GM12891 (cell line): Measurements from ENCODE around the gene NELFCD.

ENCODE experiments used
- DNase-seq: peaks from one replicate; pipeline ENCODE4 v3.0.0; 2011; ENCODE audit warnings: low spot score; ENCODE audit not compliant: insufficient read length
- FAIRE-seq: peaks from 2 replicates; lab custom pipeline; 2011; peaks lifted over from hg19 to GRCh38; lab: Jason Lieb, UNC
- PAX5 ChIP-seq: IDR thresholded peaks from 2 replicates; pipeline ENCODE4 v1.6.1; 2011; ENCODE audit warnings: low read length, moderate library complexity, mild to moderate bottlenecking; ENCODE audit not compliant: insufficient read depth, severe bottlenecking
- POLR2A ChIP-seq: IDR thresholded peaks from 2 replicates; pipeline ENCODE4 v1.6.1; 2011; ENCODE audit warnings: low read depth, low read length, control low read depth
- POLR2AphosphoS5 ChIP-seq: IDR thresholded peaks from 2 replicates; pipeline ENCODE4 v1.6.1; 2011; ENCODE audit warnings: low read depth, low read length, control low read depth
- POU2F2 ChIP-seq: IDR thresholded peaks from 2 replicates; pipeline ENCODE4 v1.6.1; 2011; ENCODE audit warnings: low read depth, mild to moderate bottlenecking, control low read depth, low read length, moderate library complexity
- SPI1 ChIP-seq: IDR thresholded peaks from 2 replicates; pipeline ENCODE4 v1.6.1; 2011; ENCODE audit warnings: low read depth, low read length, control low read depth
- TAF1 ChIP-seq: IDR thresholded peaks from 2 replicates; pipeline ENCODE4 v1.6.1; 2011; ENCODE audit warnings: low read depth, low read length, control low read depth

The NELFCD gene

DNA sequence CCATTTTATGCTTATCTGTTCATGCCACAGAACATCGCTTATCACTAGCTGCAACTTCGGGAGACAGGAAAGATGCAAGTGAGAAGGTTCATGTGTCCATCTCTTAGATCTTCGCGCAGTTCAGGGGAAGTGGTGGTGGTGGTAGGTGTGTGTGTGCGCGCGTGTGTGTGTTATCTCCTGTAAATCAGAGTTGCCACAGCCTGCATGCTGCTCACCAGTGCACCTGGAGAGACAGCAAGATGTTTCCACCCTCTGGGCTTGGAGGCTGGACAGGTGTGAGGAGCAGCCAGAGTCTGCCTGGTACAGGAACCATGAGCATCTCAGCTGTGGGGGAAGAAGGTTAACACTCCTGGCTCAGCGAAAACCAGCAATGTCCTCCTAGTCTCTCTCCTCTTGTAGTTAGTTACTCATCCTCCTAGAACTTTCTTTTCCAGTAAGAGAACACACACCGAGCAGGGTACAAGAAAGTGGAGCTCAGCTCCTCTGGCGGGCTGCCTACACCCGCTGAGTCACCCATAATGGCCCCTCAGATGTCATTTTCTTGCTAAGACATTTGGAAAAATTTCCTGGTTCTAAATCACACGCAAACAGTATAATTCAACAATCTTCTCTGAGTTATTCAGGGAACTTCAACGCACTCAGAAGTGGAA lies 33.0 kb downstream of the NELFCD start:
- FAIRE-seq (no peak), DNase-seq (no peak)
- no peak for TF ChIP-seq PAX5
- no peak for TF ChIP-seq SPI1

DNA sequence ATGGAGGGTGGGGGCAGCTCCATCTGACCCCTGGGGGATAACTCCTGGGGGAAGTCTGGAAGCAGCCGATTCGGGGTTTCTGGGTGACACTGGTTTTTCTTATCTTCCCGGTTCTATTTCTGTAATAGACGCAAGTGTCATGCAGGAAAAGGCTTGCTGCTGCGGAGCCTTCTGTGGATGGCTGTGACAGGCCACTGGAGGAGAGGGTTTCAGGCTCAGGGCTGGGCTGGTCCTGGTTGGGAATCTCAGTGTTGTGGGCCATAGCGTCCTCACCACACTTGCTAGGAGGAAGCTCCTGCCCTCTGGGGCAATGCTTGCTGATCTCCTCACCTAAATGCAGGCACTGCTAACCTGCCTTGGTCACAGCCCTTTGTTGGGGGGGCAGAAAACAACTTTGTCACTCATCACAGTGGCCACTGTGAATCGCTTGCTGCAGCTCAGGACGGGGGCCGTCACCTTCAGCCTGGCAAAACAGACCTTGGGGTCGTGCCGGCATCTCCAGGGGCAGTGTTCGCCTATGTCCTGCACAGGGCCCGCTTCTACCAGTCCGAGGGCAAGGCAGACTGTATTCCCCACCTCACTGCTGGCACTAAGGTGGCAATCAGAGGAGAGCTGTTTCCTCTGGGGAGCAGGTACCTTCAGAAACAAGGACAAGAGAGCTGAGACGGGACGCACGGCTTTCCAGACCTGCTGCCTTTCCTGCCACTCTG lies 33.8 kb downstream of the NELFCD start:
- no peak for FAIRE-seq
- no peak for DNase-seq
- TF ChIP-seq PAX5: no peak
- TF ChIP-seq POU2F2: no peak
- TF ChIP-seq SPI1: no peak
- no peak for TF ChIP-seq POLR2A
- no peak for TF ChIP-seq TAF1
- no peak for TF ChIP-seq POLR2AphosphoS5

DNA sequence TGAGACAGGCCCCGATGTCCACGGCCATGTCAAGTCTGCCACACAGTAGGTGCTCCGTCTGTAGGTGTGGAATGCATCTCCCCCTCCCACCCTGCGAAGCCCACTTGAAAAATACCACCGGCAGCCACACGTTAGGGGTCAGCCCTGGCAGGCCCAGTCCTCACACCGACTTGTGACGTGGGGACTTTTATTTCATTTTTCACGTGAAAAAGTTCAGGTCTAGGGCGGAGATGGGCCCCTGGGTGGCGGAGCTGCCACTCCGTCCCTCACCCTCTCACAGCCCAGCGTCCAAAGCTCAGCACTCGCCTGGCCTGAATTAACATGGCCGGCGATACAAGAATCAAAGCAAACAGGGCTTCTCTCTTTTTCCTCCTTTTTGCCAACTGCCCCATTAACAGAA lies 34.4 kb downstream of the NELFCD start:
- FAIRE-seq: no peak
- no peak for TF ChIP-seq SPI1
- TF ChIP-seq TAF1: no peak
- TF ChIP-seq PAX5: no peak
- no peak for TF ChIP-seq POLR2A
- TF ChIP-seq POLR2AphosphoS5: no peak
- no peak for TF ChIP-seq POU2F2

DNA sequence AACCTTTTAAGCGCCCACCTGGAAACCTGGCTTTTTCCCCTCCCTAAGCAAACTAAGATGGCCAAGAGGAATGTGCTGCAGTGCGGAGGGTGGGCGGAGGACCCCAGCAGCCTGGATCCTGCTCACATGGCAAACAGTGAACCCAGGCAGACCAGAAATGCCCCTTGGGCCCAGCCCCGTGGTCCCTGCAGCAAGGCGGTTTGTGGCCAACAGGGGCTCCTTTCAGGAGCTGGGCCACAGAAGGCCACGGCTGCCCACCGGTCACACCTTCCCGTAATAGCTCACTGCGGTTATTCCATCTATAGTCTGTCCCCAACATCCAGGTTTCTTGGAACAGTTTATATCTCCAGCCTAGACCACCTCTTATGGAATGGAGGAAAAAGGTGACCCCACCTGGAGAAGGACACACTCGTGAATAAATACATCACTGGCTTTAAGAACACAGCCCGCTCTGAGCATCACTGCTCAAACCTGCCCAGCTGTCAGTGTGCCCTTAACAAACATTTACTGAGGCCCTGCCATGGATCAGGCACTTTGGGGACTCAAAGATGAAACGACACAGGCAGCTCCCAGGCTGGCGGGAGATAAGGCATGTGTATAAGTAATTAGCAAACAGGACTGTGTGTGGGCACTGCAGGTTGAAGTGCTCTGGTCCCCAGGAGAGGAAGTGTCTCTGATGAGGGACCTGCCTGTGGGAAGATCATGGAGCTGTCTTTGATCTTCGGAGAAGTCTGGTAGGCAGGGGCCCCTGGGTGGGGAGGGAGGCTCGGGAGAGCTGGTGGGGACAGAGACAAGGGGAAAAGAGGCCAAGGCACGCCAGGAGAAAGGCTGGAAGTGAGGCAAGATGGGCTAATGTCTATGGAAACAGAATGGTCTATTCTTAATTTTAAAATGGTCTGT lies 35.0 kb downstream of the NELFCD start:
- no peak for DNase-seq
- no peak for FAIRE-seq
- TF ChIP-seq PAX5 (no peak), SPI1 (peak; percentile 55)

More for the DNA sequence above, 34.4 kb downstream of the NELFCD start:
- no peak for DNase-seq

DNA sequence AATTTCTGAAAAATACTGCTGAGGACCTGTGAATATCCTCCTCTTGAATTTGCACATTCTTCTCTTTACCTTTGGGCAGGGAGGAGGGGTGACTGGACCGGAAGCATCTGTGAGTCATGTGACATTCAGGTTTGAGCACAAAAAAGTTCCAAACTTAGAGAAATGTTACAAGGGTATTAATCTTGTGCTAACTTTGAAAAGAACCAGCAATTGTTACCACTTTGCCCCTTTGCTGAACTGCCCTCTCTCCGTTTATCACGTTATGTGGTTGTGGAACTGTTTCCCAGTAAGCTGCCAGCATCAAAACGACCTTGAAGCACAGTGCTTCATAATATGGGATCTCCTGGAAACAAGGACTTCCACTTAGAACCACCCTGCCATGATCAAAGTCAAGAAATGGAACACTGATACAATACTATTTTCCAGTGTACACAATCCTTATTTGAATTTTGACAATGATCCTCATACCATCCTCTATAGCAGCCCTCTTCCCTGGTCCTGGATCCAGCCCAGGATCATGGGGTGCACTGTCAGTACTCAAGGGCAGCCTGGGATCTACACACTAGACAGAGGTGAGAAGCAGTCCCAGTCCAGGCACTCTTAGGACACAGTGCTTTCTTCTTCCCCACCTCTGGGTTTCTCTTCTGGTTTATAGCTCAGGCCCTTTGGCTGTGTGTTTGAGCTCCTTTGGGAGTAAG lies 35.9 kb downstream of the NELFCD start:
- FAIRE-seq (no peak), DNase-seq (no peak)
- TF ChIP-seq POLR2A (no peak), PAX5 (no peak), POLR2AphosphoS5 (no peak), SPI1 (no peak), TAF1 (no peak), POU2F2 (no peak)

DNA sequence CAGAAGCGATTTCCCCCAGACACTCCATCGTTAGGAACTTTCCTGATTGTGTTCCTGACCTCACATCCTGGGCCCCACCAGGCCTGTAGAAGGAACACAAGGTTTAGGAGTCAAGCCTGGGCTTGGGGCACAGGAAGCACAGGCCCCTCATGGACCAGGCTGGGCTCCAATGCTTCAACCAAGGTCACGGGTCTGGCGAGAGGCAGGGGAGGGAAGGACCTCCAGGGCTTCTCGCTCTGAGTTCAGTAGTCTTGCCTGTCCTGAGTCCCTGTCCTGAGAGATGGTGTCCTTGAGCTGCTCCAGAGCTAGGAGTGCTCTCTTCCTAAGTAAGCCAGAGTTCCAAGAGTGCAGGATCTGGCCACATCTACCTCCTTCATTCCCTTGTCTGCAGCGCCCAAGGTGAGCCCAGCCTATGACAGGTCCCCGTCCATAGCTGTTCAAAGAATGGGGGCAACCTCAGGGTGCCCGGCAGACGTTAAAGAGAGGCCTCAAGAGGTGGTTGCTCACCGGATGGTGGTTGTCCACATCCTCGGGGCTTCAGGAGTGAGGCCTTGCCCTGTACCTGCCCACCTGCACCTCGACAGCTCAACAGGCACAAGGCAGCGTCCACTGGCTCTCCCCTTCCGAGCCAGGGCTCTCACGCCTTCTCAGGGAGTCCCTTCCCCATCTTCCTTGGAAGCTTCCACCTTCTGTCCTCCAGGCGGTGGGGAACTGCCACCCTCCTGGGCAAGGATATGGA lies 36.6 kb downstream of the NELFCD start:
- DNase-seq: no peak
- TF ChIP-seq POLR2AphosphoS5 (no peak), TAF1 (no peak), SPI1 (no peak), PAX5 (no peak), POLR2A (no peak), POU2F2 (no peak)
- no peak for FAIRE-seq

DNA sequence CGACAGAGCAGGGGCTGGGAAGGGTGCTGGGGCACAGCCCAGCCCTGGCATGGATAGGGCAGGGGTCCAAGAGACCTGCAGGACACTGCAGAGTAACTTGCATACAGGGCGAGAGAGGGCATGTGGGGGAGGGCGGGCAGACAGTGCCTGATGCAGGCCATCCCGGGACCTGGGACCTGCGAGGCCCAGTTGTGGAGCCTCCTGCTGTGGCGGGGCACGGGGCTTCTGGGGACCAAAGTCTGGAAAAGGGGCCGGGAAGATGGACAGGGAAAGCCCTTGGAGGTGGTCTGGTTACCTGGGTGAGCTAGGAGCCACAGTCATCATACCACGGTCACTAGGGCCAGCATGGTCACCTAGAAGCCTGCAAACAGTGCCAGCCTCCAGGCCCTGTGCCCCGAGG lies 37.8 kb downstream of the NELFCD start:
- FAIRE-seq (no peak), DNase-seq (no peak)
- no peak for TF ChIP-seq SPI1
- no peak for TF ChIP-seq TAF1
- no peak for TF ChIP-seq POU2F2
- no peak for TF ChIP-seq PAX5

DNA sequence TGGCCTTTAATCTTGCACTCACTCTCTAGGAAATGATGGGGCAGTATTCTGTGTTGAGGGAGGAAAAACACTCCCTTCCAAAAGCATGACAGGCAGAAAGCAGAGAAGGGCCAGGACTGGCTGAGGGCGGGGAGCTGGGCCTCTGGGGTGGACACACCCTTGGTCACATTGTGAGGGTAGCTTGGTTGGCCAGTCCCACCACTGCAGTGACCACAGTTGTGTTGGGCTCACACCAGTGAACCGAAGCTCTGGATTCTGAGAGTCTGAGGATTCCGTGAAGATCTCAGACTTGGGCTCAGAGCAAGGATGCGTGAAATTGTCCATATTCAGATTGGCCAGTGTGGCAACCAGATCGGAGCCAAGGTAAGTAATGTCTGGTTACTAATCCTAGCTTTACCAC lies 38.2 kb downstream of the NELFCD start, which contains the start of gene TUBB1:
TSS of gene TUBB1 (plus strand) at position 213 of the 400 bp plus-strand sequence. CDS start at position 307, 94 bp downstream.
- no peak for TF ChIP-seq TAF1
- no peak for TF ChIP-seq POLR2AphosphoS5
- no peak for TF ChIP-seq PAX5
- TF ChIP-seq SPI1: no peak
- TF ChIP-seq POU2F2: no peak
- no peak for TF ChIP-seq POLR2A
- FAIRE-seq: no peak
- no peak for DNase-seq

DNA sequence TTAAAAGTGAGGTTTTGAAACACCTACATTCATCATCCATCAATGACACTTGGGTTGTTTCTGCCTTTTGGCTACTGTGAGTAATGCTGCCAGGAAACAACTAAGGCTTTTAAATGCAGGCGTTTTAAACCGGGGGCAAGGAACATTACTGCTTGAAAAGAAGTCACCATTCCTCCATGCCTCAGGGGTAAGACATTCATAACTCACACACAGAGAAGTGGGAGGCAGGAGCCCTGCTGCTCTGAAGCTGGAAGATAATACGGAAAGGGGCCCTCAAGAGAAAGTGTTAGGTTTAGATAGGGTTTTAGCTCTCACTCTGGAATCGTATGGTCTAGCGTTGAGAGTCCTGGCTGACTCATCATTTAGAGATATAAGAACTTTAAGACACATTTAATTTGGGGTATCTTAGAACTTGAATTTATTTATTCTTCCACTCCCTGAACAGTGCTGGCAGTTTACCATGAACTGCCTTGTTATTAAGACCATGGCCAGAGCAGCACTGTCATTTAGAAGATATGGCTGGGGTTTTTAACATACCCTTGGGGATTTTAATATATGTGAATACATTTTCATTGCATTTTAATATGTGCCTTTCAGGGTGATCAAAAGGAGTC lies 40.0 kb downstream of the NELFCD start:
- TF ChIP-seq POLR2A (no peak), PAX5 (no peak), SPI1 (no peak), POU2F2 (no peak), TAF1 (no peak), POLR2AphosphoS5 (no peak)
- FAIRE-seq (no peak), DNase-seq (no peak)
